22Rv1 (cell line): ENCODE measurements around the gene LRBA.
"Not testable (repeated sequence)": the region's sequence is repeated elsewhere in the genome, so short reads cannot be mapped to it uniquely, and the experiment has no call there.

Experiments used
- ZFX ChIP-seq: fragments of 450-650 bp; IDR thresholded peaks from 2 replicates; pipeline ENCODE4 v1.6.1; 2017; ENCODE audit warnings: antibody characterized with exemption, borderline replicate concordance
- TF ChIP-seq, protein P1 (sequence below): fragments of 450-650 bp; IDR thresholded peaks from 2 replicates; pipeline ENCODE4 v1.5.1; 2017; ENCODE audit warnings: mild to moderate bottlenecking

DNA sequence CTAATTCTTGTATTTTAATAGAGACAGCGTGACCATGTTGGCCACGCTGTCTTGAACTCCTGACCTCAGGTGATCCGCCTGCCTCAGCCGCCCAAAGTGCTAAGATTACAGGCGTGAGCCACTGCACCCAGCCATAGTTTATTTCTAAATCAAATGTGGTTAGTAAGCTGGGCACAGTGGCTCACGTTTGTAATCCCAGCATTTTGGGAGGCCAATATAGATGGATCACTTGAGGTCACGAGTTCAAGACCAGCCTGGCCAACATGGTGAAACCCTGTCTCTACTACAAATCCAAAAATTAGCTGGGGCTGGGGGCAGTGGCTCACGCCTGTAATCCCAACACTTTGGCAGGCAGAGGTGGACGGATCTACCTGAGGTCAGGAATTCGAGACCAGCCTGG is 13.9 kb upstream of the LRBA start:
- TF ChIP-seq, protein P1, sequence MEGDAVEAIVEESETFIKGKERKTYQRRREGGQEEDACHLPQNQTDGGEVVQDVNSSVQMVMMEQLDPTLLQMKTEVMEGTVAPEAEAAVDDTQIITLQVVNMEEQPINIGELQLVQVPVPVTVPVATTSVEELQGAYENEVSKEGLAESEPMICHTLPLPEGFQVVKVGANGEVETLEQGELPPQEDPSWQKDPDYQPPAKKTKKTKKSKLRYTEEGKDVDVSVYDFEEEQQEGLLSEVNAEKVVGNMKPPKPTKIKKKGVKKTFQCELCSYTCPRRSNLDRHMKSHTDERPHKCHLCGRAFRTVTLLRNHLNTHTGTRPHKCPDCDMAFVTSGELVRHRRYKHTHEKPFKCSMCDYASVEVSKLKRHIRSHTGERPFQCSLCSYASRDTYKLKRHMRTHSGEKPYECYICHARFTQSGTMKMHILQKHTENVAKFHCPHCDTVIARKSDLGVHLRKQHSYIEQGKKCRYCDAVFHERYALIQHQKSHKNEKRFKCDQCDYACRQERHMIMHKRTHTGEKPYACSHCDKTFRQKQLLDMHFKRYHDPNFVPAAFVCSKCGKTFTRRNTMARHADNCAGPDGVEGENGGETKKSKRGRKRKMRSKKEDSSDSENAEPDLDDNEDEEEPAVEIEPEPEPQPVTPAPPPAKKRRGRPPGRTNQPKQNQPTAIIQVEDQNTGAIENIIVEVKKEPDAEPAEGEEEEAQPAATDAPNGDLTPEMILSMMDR = not testable (repeated sequence)
- not testable (repeated sequence) for TF ChIP-seq ZFX
